Calu3 (cell line): ENCODE data around the gene CECR2. TPM values are rescaled to one million over a fixed set of nuclear protein-coding genes. Genes with fewer than 3 reads are reported as not detected.
A peak's percentile ranks its signal among the peaks of the same experiment; 100 is the strongest.

Experiments used
- BruUV-seq: library from RNA; stranded (reverse); fragments of 400-500 nt; replicated peaks from 2 replicates; lab custom pipeline; 2021; lab: Mats Ljungman, UMichigan
- CTCF ChIA-PET: fragments of 300-600 bp; sonication (Branson Sonifier 250); formaldehyde crosslinking; loops from one replicate; lab custom pipeline; 2022; ENCODE audit warnings: antibody characterized with exemption; lab: Charles Lee
- DNase-seq: peaks from one replicate; pipeline ENCODE4 v3.0.0; 2022
- H3K27ac Mint-ChIP-seq: one replicate; pipeline ENCODE4 v1.8.0; 2022; ENCODE audit warnings: mixed read lengths; ENCODE audit not compliant: unreplicated experiment
- H3K27me3 Mint-ChIP-seq: one replicate; pipeline ENCODE4 v1.8.0; 2022; ENCODE audit warnings: mixed read lengths; ENCODE audit not compliant: unreplicated experiment
- H3K36me3 Mint-ChIP-seq: one replicate; pipeline ENCODE4 v1.8.0; 2022; ENCODE audit warnings: mild to moderate bottlenecking, moderate library complexity, mixed read lengths; ENCODE audit not compliant: insufficient read depth, unreplicated experiment
- H3K4me1 Mint-ChIP-seq: one replicate; pipeline ENCODE4 v1.8.0; 2022; ENCODE audit warnings: mild to moderate bottlenecking, low read depth, mixed read lengths; ENCODE audit not compliant: unreplicated experiment
- H3K4me3 Mint-ChIP-seq: one replicate; pipeline ENCODE4 v1.8.0; 2022; ENCODE audit warnings: mild to moderate bottlenecking, low read depth, moderate library complexity, mixed read lengths; ENCODE audit not compliant: unreplicated experiment
- H3K9me3 Mint-ChIP-seq: one replicate; pipeline ENCODE4 v1.8.0; 2022; ENCODE audit warnings: low read depth, mixed read lengths; ENCODE audit not compliant: unreplicated experiment
- intact Hi-C: fragments of 100-400 bp; cut with micrococcal nuclease; formaldehyde crosslinking; loops from one replicate; pipeline ENCODE4 v1.10.0; 2022; ENCODE audit not compliant: unreplicated experiment
- total RNA-seq: library from RNA; stranded (reverse); gene quantifications from 2 replicates; pipeline ENCODE4 v1.2.3, GENCODE V29; 2022
- TF ChIP-seq, protein P1 (sequence below): fragments of 200-600 bp; IDR thresholded peaks from one replicate; pipeline ENCODE4 v1.8.0; 2022; ENCODE audit warnings: antibody characterized with exemption; ENCODE audit not compliant: unreplicated experiment

CECR2 gene
- total RNA-seq, 1 experiment from 2014 or later = 0.09 TPM

DNA sequence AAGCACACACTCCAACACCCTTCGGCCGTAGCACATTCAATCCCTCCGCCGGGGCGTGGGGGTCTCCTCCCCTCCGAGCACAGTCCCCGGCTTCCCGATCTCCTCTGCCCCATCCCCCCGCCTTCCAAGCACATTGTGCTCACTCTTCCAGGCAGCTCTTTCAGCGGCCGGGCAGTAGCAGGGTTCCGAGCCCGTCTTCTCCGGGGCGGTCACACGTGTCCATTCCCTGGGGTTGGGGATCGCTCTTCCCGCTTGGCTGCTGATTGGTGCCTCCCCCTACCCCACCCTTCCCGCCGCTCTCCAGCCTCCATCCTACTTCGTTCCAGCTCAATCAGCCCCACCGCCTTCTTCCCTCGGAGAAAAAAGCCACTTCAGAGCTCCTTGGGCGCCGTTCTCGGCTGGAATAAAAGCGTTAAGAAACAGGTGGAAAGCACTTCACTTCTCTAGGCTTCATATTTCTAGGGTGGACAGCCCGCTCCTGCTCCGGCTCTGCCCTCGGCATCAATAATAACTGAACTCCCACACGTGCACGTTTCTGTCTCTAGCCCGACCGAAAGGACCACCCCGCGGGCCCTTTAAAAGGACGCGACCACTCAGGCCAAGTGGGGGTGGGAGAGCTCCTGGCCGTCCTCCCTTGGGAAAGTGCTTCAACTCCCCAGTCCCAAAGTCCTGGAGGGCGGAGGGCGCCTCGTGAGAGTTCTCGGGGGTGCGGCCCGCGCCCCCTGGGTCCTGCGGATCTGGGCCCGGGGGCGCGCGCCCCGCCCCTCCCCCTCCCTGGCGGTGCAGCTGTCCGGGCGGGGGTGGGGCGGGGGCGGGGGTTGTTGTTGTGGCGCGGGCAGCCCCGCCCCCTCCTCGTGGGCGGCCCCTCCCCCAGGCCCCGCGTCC, 464 bp upstream of the CECR2 start:
- H3K27ac Mint-ChIP-seq = no peak overlapping the region
- no peak for DNase-seq
- intact Hi-C loops = no loop called here
- no TSS peak for BruUV-seq
- H3K36me3 Mint-ChIP-seq = no peaks in the 10 kb centered on the region
- H3K4me1 Mint-ChIP-seq = peaks cover 10% of the 10 kb centered on the region
- no peaks in the 10 kb centered on the region for H3K9me3 Mint-ChIP-seq
- CTCF ChIA-PET = no interaction called here
- peaks cover 75% of the 10 kb centered on the region for H3K27me3 Mint-ChIP-seq
- TF ChIP-seq, protein P1, sequence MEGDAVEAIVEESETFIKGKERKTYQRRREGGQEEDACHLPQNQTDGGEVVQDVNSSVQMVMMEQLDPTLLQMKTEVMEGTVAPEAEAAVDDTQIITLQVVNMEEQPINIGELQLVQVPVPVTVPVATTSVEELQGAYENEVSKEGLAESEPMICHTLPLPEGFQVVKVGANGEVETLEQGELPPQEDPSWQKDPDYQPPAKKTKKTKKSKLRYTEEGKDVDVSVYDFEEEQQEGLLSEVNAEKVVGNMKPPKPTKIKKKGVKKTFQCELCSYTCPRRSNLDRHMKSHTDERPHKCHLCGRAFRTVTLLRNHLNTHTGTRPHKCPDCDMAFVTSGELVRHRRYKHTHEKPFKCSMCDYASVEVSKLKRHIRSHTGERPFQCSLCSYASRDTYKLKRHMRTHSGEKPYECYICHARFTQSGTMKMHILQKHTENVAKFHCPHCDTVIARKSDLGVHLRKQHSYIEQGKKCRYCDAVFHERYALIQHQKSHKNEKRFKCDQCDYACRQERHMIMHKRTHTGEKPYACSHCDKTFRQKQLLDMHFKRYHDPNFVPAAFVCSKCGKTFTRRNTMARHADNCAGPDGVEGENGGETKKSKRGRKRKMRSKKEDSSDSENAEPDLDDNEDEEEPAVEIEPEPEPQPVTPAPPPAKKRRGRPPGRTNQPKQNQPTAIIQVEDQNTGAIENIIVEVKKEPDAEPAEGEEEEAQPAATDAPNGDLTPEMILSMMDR = no peak
- H3K4me3 Mint-ChIP-seq = peak overlapping the region; percentile 42

DNA sequence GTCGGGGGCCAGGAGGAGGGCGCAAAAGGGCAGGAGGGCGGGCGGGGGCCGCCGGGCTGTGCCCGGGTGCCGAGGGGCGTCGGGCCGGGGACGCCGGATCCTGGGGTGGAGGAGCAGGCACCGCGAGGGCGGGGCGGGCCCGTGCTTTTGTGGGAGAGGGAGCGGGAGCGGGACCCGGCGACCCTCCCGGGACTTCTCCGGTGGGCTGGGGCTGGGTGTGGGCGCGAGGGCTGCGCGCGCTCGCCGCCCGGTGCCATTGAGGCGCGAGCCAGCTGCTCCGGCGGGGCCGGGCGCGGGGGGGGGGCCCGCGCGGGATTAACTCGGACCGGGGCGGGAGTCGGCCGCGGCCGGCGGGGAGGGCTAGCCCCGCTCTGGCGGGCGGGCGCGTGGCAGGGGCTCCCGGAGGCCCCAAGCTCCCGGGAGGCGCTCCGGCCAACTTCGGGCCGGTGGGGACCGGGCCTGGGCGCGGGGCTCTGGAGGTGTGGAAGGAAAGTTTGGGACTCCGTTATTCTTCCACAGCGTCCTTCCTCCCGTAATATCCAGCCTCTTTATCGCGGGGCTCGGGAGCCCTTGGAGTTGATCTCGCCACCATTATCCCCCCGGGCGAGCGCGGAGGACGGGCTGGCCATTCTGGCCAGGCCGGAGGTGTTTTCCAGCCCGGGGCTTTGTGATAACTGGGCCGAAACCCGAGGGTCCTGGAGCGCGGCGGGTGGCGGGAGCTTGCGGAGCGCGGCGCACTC, 936 bp downstream of the CECR2 start:
- TF ChIP-seq, protein P1 = no peak
- BruUV-seq = no TSS peak
- Mint-ChIP-seq H3K36me3 (no peaks in the 10 kb centered on the region), H3K9me3 (no peaks in the 10 kb centered on the region), H3K4me3 (no peak overlapping the region), H3K27ac (no peak overlapping the region), H3K27me3 (peaks cover 73% of the 10 kb centered on the region), H3K4me1 (peaks cover 10% of the 10 kb centered on the region)
- no peak for DNase-seq
- intact Hi-C loops = no loop called here
- CTCF ChIA-PET = no interaction called here

DNA sequence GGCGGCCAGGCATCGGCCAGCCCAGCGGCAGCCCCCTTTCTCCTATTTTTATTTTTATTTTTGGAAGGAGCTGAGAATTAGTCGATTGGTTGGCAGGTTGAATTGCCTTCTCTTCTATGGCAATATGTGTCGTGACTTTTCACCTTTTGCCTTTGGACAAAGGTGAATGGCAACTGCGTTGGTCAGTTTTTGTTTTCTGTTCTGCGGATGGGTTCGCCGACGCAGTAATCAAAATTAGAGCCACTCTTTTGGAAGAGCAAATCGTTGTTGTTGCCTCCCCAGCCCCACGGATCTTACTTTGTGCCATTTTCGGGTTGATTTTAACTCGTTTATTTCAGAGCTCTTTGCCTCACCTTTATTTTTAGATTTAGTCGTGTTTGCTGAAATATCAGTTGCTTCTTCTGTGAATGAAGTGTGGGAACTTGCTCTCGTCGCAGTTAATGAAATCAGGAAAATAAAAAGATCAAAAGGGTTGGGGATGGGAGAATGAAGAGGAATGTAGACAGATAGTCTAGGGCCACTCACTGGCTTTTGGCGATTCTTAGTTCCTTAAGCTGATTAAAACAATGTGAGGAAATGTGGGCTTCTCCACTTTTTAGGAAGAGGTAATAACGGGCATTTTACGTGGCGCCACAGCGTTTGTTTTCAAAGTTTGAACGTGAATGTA, 1.6 kb downstream of the CECR2 start:
- BruUV-seq = no TSS peak

DNA sequence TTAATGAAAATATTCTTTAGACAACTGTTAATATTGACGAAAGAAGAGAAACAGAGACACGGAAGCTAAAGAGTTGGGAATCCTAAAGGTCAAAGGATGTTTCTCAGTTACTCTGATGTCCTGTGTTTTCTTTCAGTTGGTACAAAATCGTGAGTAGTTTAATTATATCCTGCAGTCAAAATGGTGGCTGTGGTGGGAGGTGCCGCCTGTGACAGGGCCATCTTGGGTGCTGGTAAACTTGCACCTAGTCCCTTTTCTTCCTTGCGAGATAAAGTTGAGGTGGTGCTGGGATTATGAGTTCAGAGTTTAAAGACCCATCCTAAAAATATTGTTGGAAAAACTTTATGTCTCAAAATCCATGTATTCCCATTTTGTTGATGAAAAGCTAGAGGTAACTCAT, 2.2 kb downstream of the CECR2 start:
- H3K27me3 Mint-ChIP-seq = peaks cover 73% of the 10 kb centered on the region
- TF ChIP-seq, protein P1 = no peak
- no peak for DNase-seq
- H3K4me3 Mint-ChIP-seq = no peak overlapping the region
- no peaks in the 10 kb centered on the region for H3K9me3 Mint-ChIP-seq
- H3K4me1 Mint-ChIP-seq = peaks cover 4% of the 10 kb centered on the region
- no peak overlapping the region for H3K27ac Mint-ChIP-seq
- no peaks in the 10 kb centered on the region for H3K36me3 Mint-ChIP-seq
- BruUV-seq = no TSS peak
- intact Hi-C loops = no loop called here
- CTCF ChIA-PET = interaction anchor here (0.6 kb wide), 1 partner anchor 237 kb away, joined by 5 read pairs; no protein-coding TSS in a partner anchor

More for the DNA sequence above, 1.6 kb downstream of the CECR2 start:
- no peak for DNase-seq
- intact Hi-C loops = no loop called here
- Mint-ChIP-seq H3K9me3 (no peaks in the 10 kb centered on the region), H3K27ac (no peak overlapping the region), H3K36me3 (no peaks in the 10 kb centered on the region), H3K4me3 (no peak overlapping the region), H3K27me3 (peaks cover 73% of the 10 kb centered on the region), H3K4me1 (peaks cover 10% of the 10 kb centered on the region)
- TF ChIP-seq, protein P1 = no peak
- CTCF ChIA-PET = no interaction called here
